Esophagus squamous epithelium (tissue), 5 donors: ENCODE measurements around the gene DARS1. TPM values are rescaled to one million over a fixed set of nuclear protein-coding genes. Genes with fewer than 3 reads are reported as not detected.

Experiments used
- DNase-seq: peaks from one replicate; lab custom pipeline; 2025; lab: John Stamatoyannopoulos, UW
- H3K27ac ChIP-seq, 4 donors: fragments of 200-600 bp; sonication (generic); one replicate each; pipeline ENCODE4 v1.5.1; 2016 to 2019; ENCODE audit warnings: mild to moderate bottlenecking in 1 of 4
- H3K27me3 ChIP-seq, 4 donors: fragments of 200-600 bp; sonication (generic); 1 replicate in 3 of 4; 2 replicates in 1 of 4; pipeline versions ENCODE4 v1.5.1 to v1.6.0; 2017 to 2021; ENCODE audit warnings: antibody characterized with exemption in 1 of 4
- H3K36me3 ChIP-seq, 3 donors: fragments of 200-600 bp; sonication (generic); one replicate each; pipeline ENCODE4 v1.5.1; 2016 to 2019
- H3K4me1 ChIP-seq, 3 donors: fragments of 200-600 bp; sonication (generic); one replicate each; pipeline ENCODE4 v1.5.1; 2017 to 2019
- H3K4me3 ChIP-seq, 4 donors: fragments of 200-600 bp; sonication (generic); 1 replicate in 3 of 4; 2 replicates in 1 of 4; pipeline ENCODE4 v1.5.1; 2016 to 2019; ENCODE audit warnings: mild to moderate bottlenecking in 2 of 4, moderate library complexity in 1 of 4
- H3K9me3 ChIP-seq, 3 donors: fragments of 200-600 bp; sonication (generic); one replicate each; pipeline ENCODE4 v1.5.1; 2016 to 2019
- POLR2A ChIP-seq, 4 donors: fragments of 450-650 bp; IDR thresholded peaks; one replicate each; pipeline ENCODE4 v1.6.1; 2017; ENCODE audit warnings: antibody characterized with exemption in 4 of 4, mild to moderate bottlenecking in 4 of 4, moderate library complexity in 3 of 4
- WGBS, 2 donors: methylation state at CpG; one replicate each; pipeline ENCODE4 v1.1.5; 2018; 5-methylcytosine and 5-hydroxymethylcytosine counted together
- intact Hi-C: fragments of 100-400 bp; cut with DNase I; formaldehyde crosslinking; loops from one replicate; pipeline ENCODE4 v1.15.0; 2022
- total RNA-seq, 4 donors: library from RNA; depleted of rRNA; stranded (reverse); fragments of >200 nt; gene quantifications; one replicate each; pipeline ENCODE4 v1.1.0, GENCODE V29; 2016
- TF ChIP-seq, protein P1 (sequence below), 6 experiments: fragments of 450-650 bp in 4 of 6; fragments of 200-600 bp in 2 of 6; sonication (generic) in 2 of 6; IDR thresholded peaks; one replicate each; pipeline ENCODE4 v1.5.1; 2016 to 2019; ENCODE audit warnings: antibody characterized with exemption in 6 of 6, mild to moderate bottlenecking in 4 of 6, moderate library complexity in 4 of 6
- donor health status: DM: yes; HTN: yes; CAD: no.

The DARS1 gene
- total RNA-seq, 4 donors from 2014 or later, result 38.4 to 104 (median 84.3) TPM

DNA sequence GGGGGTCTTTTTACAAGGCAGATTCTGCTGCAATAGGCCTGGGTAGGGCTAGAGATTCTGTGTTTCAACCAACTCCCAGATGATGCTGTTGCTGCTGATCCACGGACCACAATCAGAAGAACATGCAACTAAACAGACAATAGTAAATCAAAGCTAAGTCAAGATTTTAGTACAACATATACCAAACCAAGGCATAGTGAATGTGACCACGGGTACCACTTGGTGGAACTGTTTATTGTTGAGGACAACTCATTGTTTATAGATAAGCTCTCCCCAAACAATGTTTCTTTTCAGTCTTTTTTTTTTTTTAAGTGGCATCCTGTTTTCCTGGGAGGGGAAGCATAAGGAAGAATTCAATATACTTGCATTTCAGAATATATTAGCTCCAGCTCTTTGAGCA is 36.0 kb upstream of the DARS1 start:
- Histone ChIP-seq H3K9me3 (no peaks in the 10 kb centered on the region), H3K4me1 (peaks cover 0 to 11% (median 0%) of the 10 kb centered on the region in 3 donors), H3K4me3 (no peak overlapping the region), H3K27ac (no peak overlapping the region), H3K36me3 (no peaks in the 10 kb centered on the region), H3K27me3 (peaks cover 0 to 30% (median 0%) of the 10 kb centered on the region in 4 donors)
- DNase-seq, result no peak
- WGBS, 2 donors, result 63 to 78% methylated on average over 2 of the region's 2 CpGs
- intact Hi-C loops, result no loop called here
- TF ChIP-seq, protein P1, sequence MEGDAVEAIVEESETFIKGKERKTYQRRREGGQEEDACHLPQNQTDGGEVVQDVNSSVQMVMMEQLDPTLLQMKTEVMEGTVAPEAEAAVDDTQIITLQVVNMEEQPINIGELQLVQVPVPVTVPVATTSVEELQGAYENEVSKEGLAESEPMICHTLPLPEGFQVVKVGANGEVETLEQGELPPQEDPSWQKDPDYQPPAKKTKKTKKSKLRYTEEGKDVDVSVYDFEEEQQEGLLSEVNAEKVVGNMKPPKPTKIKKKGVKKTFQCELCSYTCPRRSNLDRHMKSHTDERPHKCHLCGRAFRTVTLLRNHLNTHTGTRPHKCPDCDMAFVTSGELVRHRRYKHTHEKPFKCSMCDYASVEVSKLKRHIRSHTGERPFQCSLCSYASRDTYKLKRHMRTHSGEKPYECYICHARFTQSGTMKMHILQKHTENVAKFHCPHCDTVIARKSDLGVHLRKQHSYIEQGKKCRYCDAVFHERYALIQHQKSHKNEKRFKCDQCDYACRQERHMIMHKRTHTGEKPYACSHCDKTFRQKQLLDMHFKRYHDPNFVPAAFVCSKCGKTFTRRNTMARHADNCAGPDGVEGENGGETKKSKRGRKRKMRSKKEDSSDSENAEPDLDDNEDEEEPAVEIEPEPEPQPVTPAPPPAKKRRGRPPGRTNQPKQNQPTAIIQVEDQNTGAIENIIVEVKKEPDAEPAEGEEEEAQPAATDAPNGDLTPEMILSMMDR (IDR thresholded peaks at IDR 0.05), result no peak
- TF ChIP-seq POLR2A (IDR thresholded peaks at IDR 0.05), result no peak

DNA sequence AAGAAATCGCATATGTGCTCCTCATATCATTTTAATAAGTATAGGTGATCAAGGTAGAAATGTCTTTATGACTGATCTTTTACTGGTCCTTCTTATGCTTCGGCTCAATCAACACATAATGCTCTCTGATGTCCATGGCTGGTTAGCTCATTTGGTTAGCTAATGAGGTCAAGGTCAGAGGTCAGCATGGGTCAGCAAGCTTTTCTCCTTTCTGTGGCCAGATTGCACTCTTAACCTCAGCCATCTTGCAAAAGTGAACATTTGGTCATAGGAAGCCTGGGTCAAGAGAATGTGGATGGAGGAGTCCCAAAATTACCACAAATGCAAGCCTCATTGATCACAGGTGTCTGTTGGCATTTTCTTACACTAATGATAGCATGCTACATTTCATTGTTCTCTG is 35.4 kb upstream of the DARS1 start:
- DNase-seq, result no peak
- intact Hi-C loops, result no loop called here
- WGBS, 2 donors, result 82 to 90% methylated on average over 2 of the region's 2 CpGs
- no peak overlapping the region for H3K27ac ChIP-seq
- peaks cover 0 to 9% (median 0%) of the 10 kb centered on the region in 3 donors for H3K4me1 ChIP-seq
- H3K27me3 ChIP-seq, result peaks cover 0 to 35% (median 0%) of the 10 kb centered on the region in 4 donors
- H3K36me3 ChIP-seq, result no peaks in the 10 kb centered on the region
- H3K4me3 ChIP-seq, result no peak overlapping the region
- no peaks in the 10 kb centered on the region for H3K9me3 ChIP-seq
- TF ChIP-seq POLR2A (IDR thresholded peaks at IDR 0.05), result no peak
- TF ChIP-seq, protein P1 (IDR thresholded peaks at IDR 0.05), result no peak

DNA sequence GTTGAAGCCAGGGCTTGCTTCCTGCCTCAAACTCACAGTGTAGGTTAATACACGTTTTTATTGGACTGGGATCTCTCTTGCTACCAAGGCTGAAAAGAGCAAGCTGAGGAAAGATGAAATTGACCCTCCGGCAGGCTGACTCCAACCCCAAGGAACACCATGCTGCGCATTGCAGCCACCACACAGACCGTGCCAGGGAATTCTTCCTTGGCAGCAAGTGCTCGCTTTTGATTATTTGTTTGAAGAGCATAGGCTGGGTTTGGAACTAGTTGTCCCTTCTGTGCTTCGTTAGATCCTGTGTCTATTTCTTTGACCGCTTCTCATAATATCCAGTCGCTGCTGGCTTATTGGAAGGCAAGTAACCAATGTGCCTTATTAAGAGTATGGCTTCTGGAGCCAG is 34.4 kb upstream of the DARS1 start:
- Histone ChIP-seq H3K27me3 (peaks cover 0 to 31% (median 0%) of the 10 kb centered on the region in 4 donors), H3K9me3 (no peaks in the 10 kb centered on the region), H3K36me3 (no peaks in the 10 kb centered on the region), H3K27ac (no peak overlapping the region), H3K4me1 (no peaks in the 10 kb centered on the region), H3K4me3 (no peak overlapping the region)
- no peak for TF ChIP-seq POLR2A (IDR thresholded peaks at IDR 0.05)
- TF ChIP-seq, protein P1 (IDR thresholded peaks at IDR 0.05), result no peak
- DNase-seq, result no peak
- intact Hi-C loops, result no loop called here
- 74 to 86% methylated on average over 7 to 8 of the region's 8 CpGs for WGBS, 2 donors

DNA sequence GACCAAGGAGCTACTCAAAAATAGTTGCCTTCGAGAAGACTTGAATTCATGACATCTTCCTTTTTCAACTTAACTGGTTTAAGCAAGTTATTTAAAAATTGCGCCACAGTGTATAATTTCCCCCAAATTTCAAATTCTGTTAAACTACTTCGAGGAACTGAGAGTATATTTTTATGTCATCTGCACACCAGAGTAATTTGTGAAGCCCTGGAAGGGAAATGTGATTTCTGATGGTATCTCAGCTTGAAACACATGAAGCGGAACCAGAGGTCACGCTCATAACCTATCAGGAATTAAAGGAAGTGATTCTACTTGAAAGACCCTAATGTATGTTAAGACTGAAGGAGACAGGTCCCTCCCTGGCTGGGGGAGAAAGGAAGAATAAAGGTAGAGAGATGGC is 33.9 kb upstream of the DARS1 start:
- H3K27me3 ChIP-seq, result peaks cover 0 to 34% (median 0%) of the 10 kb centered on the region in 4 donors
- no peaks in the 10 kb centered on the region for H3K36me3 ChIP-seq
- H3K4me3 ChIP-seq, result no peak overlapping the region
- no peak for DNase-seq
- 70 to 84% methylated on average over 5 of the region's 5 CpGs for WGBS, 2 donors
- H3K27ac ChIP-seq, result no peak overlapping the region
- TF ChIP-seq POLR2A (IDR thresholded peaks at IDR 0.05), result no peak
- TF ChIP-seq, protein P1 (IDR thresholded peaks at IDR 0.05), result no peak
- peaks cover 0 to 1% (median 1%) of the 10 kb centered on the region in 3 donors for H3K4me1 ChIP-seq
- intact Hi-C loops, result no loop called here
- no peaks in the 10 kb centered on the region for H3K9me3 ChIP-seq

DNA sequence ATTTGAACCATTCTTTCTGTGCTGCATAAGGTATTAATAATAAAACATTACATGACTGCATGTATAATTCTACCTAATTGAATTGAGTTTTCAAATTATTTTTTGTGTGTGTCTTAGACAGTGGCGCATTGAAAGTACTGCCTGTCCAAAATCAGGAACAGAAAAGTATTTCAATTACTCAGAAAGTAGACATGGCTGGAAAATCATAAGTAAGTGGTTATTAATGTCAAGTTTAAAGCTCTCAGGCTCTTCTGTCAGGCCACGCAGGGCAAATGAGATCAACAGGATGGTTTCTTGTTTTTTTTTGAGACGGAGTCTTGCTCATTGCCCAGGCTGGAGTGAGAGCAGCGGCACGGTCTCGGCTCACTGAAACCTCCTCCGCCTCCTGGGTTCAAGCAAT is 32.4 kb upstream of the DARS1 start:
- intact Hi-C loops, result no loop called here

More for the DNA sequence above, 32.4 kb upstream of the DARS1 start:
- H3K9me3 ChIP-seq, result no peaks in the 10 kb centered on the region
- 94 to 100% methylated on average over 7 of the region's 7 CpGs for WGBS, 2 donors
- no peak overlapping the region for H3K4me3 ChIP-seq
- H3K27ac ChIP-seq, result no peak overlapping the region
- DNase-seq, result no peak
- H3K27me3 ChIP-seq, result peaks cover 0 to 32% (median 0%) of the 10 kb centered on the region in 4 donors
- no peaks in the 10 kb centered on the region for H3K36me3 ChIP-seq
- TF ChIP-seq, protein P1 (IDR thresholded peaks at IDR 0.05), result no peak
- no peak for TF ChIP-seq POLR2A (IDR thresholded peaks at IDR 0.05)
- peaks cover 0 to 7% (median 3%) of the 10 kb centered on the region in 3 donors for H3K4me1 ChIP-seq
